HS-5 (cell line): ENCODE results near the gene ZSWIM4.
A peak's percentile ranks its signal among the peaks of the same experiment; 100 is the strongest.
"Not testable (repeated sequence)": the region's sequence is repeated elsewhere in the genome, so short reads cannot be mapped to it uniquely, and the experiment has no call there.

Source experiments
- DNase-seq: peaks from one replicate; pipeline ENCODE4 v3.0.0-alpha.2; 2012; ENCODE audit warnings: low read depth

ZSWIM4 gene

DNA sequence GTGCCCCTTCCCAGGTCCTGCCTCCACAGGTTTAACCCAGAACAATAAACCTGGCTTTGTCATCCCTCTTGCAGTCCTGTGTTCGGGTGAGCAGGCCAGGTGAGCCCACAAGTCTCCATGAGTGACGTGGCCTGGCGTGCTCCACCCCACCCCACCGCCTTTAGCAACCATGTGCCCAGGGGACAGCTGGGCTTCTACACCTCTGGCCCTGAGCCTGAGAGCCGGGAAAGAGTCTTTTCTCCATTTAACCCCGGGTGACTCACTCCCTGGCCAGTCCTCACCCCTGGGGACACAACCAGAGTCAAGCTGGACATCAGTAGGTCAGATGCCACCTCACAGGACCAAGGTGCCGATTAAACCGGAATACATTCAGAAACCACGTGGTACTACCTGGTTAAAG lies 16.8 kb upstream of the ZSWIM4 start:
- DNase-seq, result no peak

DNA sequence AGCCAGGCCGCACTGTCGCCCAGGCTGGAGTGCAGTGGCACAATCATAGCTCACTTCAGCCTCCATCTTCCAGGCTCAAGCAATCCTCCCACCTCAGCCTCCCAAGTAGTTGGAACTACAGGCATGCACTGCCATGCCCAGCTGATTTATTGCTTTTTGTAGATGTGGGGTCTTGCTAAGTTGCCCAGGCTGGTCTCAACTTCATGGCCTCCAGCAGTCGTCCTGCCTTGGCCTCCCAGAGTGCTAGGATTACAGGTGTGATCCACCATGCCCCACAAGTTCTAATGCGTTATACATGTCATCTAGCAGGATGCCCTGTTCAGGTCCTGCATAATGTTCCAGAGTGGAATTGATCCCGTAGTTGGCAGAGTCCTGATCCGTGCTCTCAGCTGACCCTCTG lies 16.4 kb upstream of the ZSWIM4 start:
- DNase-seq, result no peak

DNA sequence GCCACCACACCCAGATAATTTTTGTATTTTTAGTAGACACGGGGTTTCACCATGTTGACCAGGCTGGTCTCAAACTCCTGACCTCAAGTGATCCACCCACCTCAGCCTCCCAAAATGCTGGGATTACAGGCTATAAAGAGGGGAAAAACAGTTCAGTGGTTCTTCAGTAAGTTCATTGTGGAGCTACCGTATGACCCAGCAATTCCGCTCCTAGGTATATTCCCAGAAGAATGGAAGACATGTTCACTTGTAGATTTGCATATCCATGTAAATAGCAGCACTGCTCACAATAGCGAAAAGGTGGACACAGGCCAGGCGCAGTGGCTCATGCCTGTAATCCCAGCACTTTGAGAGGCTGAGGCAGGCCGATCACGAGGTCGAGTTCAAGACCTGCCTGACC lies 15.4 kb upstream of the ZSWIM4 start:
- not testable (repeated sequence) for DNase-seq

DNA sequence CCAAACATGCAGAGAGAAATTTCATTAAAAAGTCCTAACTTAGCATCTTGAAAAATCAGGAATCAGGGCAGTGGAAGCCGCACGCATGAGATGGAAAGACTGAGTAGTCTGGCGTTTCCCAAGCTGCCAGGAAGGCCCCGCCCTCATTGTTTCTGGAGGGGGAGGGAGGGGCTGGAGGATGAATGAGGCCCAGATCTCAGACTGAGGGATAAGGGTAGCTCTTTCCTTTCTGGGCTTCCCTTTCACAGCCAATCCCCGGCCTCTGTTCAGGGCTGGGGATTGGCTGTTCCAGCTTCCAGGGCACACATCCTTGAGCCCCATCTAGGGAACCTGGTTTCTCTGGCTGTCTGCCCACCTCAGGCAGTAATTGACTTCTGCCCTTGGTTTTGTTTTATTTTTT lies 13.7 kb upstream of the ZSWIM4 start:
- no peak for DNase-seq

DNA sequence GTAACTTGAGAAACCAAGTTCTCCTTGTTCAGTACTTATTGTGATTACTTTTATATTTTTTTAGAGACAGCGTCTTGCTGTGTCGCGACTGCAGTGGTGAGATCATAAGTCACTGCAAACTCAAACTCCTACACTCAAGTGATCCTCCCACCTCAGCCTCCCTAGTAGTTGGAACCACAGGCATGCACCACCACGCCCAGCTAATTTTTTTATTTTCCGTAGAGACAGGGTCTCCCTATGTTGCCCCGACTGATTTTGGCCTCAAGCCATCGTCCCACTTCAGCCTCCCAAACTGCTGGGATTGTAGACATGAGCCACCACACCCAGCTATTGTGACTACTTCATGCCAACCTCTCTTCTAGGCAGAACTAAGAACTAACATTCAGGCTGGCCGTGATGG lies 12.7 kb upstream of the ZSWIM4 start:
- DNase-seq, result no peak

DNA sequence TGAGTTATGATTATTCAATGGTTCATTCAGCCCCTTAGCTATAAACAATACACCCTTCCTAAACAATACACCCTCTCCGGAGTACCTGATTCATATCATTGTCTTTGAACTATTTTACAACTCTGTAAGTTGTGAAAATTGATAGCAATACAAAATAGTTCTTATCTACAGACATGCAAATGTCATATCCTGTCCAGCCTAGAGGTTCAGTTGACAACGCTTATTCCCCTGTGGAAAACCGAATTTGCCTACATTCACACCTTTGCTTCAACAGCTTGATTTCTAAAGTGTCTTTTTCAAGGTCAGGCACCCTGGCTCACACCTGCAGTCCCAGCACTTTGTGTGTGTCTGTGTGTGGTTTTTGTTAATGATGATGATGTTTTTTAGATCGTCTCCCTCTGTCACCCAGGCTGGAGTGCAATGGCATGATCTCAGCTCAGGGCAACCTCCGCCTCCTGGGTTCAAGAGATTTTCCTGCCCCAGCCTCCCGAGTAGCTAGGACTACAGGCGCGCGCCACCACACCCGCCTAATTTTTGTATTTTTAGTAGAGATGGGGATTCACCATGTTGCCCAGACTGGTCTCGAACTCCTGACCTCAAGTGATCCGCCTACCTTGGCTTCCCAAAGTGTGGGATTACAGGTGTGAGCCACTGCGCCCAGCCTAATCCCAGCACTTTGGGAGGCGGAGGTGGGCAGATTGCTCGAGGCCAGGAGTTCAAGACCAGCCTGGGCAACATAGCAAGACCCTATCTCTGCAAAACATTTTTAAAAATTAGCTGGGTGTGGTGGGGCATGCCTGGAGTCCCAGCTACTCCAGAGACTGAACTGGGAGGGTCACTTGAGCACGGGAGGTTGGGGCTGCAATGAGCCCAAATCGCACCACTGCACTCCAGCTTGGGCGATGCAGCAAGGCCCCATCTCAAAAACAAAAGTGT lies 11.4 kb upstream of the ZSWIM4 start:
- DNase-seq, result no peak

DNA sequence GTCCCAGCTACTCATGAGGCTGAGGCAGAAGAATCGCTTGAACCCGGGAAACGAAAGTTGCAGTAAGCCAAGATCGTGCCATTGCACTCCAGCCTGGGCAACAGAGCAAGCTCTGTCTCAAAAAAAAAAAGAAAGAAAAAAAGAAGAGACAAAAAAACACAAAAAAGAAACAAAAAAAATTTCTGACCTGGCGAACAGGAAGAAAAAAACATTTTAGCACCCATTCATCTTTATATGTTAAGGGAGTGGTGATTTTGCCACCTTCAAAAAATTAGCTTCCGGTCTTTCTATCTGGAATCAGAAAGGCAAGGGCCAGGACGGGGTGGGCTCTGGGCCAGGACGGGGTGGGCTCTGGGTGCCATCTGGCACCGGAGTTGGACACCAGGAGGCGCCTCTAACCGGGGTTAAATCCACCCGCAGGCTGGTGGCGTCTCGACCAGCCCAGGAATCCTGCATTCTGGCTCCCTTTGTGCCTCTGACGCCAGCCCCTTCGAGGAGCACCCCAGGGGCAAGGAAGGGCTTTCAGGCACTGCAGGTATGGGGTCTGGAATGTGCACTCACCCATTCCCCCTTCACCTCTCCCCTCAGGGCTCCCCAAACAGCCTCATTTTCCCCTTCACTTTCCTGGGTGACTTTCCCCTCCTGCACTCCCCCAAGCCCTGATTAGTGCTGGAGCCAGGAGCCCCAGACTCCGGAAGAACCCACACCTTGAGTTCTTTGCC lies 10.4 kb upstream of the ZSWIM4 start:
- no peak for DNase-seq

DNA sequence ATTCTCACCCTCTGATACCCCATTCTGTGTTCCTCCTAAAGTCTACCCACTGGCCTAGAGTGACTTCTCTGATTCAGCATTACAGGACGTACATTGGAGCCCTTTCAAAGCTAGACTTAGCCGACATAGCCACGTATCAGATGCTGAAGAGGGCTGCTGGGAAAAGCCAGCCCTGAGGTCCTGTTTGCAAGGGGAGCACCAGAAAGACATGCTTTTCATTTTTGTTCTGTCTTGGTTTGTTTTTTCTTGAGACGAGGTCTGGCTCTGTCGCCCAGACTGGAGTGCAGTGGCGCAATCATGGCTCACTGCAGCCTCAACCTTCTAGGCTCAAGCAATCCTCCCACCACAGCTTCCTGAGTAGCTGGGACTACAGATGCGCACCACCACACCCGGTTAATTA lies 6.3 kb upstream of the ZSWIM4 start:
- DNase-seq, result no peak

DNA sequence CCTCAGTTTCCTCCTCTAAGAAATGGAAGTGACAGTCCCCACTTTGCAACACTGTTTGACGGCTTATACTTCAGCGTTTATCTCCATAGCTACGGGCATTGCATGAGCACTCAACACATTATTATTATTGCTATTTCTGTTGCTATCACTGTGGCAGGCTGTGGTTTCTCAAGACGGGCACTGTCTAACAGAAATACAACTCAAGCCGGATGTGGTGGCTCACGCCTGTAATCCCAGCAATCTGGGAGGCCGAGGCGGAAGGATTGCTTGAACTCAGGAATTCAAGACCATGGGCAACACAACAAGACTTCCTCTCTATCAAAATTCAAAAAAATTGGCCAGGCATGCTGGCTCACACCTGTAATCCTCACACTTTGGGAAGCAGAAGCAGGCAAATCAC lies 4.9 kb upstream of the ZSWIM4 start:
- no peak for DNase-seq

DNA sequence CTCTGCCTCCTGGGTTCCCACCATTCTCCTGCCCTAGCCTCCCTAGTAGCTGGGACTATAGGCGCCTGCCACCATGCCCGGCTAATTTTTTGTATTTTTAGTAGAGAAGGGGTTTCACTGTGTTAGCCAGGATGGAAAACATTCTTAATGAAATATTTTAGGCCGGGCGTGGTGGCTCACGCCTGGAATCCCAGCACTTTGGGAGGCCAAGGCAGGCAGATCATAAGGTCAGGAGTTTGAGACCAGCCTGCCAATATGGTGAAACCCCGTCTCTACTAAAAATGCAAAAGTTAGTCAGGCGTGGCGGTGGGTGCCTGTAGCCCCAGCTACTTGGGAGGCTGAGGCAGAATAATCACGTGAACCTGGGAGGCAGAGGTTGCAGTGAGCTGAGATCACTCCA lies 1.9 kb upstream of the ZSWIM4 start:
- DNase-seq, result not testable (repeated sequence)

DNA sequence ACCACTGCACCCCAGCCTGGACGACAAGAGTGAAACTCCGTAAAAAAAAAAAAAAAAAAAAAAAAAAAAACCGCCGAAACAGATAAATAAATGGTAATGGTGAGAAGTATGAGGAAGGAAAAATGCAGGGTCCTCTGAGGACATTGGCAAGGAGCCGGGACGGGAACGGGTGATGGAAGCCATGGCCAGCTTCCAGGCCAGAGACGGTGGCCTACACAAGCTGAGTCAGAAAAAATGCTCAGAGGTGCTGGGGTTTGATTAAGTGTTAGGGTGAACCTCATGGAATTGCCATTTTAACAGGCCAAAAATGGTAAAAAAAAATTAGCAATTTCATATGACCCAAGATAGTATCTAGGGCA lies 866 bp upstream of the ZSWIM4 start:
- DNase-seq, result peak; percentile 48

DNA sequence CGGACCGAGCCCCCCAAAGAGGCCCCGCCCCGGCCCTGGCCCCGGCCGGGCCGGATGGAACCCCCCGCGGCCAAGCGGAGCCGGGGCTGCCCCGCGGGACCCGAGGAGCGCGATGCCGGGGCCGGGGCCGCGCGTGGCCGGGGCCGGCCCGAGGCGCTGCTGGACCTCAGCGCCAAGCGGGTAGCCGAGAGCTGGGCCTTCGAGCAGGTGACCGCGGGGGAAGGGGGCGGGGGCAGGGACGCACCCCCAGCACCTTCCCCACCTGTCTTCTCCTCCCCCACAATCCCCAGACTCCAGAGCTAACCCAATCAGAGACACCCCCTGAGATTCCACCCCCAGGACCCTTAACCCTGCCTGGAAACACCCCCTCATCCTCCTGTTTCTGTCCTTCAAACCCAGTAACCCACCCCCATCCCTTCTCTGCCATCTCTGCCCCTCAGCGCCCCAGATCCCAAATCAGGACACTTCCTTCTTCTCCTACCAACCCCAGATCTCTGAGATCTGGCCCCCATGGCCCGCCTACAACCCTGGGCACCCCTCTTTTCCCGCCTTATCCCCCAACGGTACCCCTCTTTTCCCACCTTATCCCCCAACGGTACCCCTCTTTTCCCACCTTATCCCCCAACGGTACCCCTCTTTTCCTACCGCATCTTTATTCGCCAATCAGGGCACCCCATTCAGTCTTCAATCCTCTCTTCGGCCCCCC lies 505 bp downstream of the ZSWIM4 start:
- no peak for DNase-seq

DNA sequence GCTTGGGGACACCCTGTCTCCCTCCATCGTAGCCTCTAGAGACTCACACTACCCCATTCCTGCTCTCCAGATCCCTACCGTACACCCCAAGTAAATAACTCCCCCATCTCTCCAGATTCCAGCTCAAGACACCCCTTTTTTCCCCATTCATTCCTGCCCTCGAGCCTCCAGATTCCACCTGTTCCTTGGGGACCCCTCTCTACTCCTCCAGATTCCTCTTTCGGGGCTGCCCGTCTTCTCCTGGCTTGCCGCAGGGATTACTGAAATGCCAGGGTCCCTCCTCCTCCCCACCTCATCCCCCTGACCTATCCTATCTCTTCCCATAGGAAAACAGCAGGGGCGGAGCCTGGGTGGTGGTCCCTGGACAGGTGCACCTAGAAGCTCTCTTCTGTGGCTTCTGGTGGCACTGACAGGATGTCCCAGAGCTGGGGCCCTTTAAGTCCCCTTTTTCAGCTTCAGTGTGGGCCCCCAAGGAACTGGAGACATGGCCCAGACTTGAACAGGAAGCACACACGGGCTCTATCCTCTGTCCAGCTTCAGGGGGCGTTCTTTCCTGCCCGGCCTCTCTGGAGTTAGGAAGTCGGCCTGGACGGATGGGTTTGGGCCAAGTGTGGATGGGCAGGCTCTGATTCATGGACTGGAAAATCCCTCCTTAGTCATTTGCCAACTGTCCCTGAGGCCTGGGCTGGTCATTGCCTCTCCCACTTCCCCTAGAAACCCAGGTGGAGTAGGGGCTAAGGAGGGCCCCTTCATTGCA lies 1.2 kb downstream of the ZSWIM4 start:
- peak; percentile 93 for DNase-seq

DNA sequence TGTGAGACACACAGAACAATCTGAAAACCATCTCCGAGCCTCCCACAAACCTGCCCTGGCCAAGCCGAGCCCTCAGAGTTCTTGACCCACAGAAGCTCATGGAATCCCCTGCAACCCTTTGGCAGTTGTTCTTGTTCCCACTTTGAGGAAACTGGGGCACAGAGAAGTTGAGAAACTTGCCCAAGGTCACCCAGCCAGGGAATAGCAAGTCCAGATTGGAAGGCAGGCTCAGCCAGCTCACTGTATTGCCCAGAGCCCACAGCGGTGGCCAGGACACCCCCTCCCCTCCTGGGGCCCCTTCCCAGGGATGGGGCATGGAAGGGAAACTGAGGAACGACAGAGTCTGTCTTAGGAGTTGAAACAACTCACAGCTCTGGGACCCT lies 1.8 kb downstream of the ZSWIM4 start:
- no peak for DNase-seq

DNA sequence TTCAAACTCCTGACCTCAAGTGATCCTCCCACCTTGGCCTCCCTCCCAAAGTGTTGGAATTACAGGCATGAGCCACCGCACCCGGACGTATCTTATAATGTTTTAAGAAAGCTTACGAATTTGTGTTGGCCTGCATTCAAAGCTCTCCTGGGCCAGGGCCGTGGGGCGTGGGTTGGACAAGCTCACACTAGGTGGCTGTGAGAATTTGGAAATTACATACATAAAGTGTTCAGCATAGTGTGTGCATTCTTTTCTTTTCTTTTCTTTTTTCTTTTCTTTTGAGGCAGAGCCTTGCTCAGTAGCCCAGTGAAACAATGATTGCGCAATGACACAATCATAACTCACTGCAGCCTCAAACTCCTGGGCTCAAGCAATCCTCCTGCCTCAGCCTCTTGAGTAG lies 2.6 kb downstream of the ZSWIM4 start:
- no peak for DNase-seq

DNA sequence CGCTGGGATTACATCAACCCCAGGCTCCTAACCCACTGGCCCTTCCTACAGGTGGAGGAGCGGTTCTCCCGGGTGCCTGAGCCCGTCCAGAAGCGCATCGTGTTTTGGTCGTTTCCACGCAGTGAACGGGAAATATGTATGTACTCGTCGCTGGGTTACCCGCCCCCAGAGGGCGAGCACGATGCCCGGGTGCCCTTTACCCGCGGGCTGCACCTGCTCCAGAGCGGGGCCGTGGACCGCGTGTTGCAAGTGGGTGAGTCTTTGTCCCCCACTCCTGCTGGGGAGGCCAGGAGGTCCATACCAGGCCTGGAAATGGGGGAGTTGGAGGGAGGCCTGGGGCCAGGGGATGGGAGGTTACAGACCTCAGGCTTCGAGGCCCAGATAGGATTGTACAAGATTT lies 4.4 kb downstream of the ZSWIM4 start:
- DNase-seq, result no peak

DNA sequence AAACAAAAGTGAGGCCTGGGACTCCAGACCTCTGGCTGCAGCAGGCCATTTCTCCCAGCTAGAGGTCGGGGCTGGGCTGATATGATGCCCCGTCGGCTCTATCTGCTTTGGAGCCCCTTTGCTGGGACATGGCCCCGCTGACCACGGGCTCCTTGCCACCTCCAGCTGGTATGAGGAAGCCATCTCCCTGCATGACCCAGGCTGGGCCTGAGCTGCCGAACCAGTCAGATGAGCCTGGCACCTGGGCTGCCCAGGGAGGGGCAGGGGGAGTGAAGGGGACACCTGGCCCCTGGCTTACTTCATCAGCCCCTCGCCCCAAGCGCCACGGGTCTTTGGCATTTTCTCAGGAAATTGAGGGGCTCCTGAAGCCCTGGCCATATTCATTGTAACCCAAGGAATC lies 7.8 kb downstream of the ZSWIM4 start:
- no peak for DNase-seq

DNA sequence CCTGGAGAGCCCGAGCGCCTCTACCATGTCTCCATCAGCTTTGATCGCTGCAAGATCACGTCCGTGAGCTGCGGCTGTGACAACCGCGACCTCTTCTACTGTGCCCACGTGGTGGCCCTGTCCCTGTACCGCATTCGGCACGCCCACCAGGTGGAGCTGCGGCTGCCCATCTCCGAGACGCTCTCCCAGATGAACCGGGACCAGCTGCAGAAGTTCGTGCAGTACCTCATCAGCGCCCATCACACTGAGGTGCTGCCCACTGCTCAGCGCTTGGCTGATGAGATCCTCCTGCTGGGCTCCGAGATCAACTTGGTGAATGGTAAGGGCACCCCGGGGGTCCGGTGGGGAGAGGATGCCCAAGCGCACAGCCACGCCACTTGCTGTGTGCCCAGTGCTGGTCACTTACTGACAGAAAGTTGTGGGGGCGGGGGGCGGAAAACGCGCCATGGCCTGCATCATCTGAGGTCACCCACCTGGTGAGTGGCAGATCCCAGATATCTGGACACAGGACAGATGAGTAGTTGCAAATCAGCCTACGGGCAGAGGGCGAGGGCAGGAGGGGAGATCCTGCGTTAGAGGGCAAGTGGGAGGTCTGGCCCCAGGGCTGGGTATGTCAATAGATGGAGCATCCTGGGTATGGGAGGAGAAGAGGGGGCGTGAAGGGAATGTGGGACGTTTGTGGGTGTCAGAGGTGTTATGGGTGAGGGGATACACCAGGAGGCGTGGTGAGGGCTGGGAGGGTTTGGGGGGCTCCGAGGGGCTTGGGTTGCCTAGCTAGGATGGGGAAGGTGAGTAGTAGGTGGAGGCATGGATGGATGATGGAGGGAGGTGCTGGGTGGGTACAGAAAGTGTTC lies 9.8 kb downstream of the ZSWIM4 start:
- DNase-seq, result no peak

DNA sequence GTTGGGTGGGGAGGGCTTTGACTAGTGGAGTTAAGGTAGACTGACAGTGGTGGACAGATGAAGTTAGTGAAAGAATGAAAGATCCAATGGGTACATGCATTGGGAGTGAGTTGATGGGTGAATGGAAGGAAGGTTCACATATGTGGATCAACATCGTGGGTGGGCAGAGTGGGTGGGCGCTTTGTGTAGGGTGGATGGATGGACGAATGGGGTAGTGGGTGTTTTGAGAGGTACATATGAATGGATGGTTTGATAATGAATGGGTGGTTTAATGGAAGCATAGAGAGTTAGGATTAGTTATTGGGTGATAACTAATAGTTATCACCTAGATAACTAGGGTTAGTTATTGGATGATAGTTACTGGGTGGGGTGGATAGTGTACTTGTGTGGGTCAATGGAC lies 11.5 kb downstream of the ZSWIM4 start:
- DNase-seq, result no peak

DNA sequence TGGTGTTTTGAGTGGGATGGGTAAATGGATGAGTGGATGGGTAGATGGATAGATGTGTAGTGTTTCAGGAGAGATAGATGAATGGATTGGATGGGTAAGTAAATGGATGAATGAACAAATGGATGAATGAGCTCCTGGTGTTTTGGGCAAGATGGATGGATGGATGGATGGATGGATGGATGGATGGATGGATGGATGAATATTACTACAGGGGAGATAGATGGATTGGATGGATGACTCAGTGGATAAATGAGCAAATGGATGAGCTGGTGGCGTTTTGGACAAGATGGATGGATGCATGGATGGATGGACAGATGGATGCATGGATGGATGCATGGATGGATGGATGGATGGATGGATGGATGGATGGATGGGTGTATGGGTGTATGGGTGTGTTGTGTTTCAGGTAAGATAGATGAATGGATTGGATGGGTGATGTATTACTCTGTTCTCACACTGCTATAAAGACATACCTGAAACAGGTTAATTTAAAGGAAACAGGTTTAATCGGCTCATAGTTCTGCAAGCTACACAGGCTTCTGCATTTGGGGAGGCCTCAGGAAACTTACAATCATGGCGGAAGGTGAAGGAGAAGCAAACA lies 12.3 kb downstream of the ZSWIM4 start:
- no peak for DNase-seq

DNA sequence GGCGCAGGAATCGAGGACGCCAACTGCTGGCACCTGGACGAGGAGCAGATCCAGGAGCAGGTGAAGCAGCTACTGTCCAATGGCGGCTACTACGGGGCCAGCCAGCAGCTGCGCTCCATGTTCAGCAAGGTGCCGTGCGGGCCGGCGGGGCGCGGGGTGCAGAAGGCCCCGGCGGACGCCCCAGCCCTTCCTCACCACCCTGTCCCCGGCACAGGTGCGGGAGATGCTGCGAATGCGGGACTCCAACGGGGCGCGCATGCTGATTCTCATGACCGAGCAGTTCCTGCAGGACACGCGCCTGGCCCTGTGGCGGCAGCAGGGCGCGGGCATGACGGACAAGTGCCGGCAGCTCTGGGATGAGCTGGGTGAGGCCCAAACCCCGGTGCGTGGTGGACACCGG lies 13.6 kb downstream of the ZSWIM4 start:
- DNase-seq, result no peak
